Colon (tissue), 2 donors: ENCODE results near the gene STARD10.
"Not testable (repeated sequence)": the region's sequence is repeated elsewhere in the genome, so short reads cannot be mapped to it uniquely, and the experiment has no call there.

Source experiments
- FAIRE-seq: peaks from 2 replicates; lab custom pipeline; 2012; peaks lifted over from hg19 to GRCh38; lab: Jason Lieb, UNC
- donor health status: control.
- donor health status: control.

The STARD10 gene, protein sequence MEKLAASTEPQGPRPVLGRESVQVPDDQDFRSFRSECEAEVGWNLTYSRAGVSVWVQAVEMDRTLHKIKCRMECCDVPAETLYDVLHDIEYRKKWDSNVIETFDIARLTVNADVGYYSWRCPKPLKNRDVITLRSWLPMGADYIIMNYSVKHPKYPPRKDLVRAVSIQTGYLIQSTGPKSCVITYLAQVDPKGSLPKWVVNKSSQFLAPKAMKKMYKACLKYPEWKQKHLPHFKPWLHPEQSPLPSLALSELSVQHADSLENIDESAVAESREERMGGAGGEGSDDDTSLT

DNA sequence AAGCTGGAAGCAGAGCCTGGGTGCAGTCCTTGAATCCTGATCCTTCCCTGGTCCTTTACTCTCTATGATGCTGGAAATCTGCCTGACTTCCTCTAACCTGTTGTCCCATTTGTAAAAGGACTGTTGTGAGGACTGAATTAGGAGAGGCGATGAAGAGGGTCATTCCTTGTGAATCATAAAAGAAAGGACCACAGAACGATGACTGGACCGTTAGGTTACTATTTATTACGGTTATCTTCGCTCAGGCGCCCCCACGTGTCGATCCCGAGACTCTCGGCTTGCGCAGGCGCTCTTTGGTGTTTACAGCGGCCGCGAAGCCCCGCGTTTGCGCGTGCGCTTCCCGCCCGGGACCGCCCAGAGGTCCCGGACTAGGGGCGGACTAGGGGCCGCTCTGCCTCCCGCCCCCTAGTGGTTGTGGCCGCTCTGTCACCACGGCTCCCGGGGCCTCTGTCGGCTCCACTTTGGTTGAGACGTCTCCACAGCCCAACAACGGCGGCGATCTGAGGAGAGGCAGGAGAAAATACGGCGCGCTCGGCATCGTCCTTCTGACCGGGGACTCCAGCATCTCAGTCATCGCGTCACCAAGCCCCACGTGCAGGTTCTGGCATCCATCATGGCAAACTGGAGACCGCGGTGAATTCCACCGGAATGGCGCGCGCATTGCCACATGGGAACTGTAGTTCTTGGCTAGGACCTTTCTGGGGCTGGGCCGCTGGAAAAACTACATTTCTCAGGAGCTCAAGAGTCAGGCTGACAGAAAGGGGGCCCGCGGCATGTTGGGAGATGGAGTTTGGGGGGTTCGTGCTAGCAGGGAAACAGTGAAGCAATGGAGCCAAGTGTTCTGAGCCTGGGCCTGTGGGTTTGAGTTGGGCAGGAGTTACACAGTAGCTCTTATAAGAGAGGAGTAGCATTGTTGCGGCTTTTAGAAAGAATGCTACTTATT lies at the start of gene STARD10:
Gene STARD10 (minus strand): TSS at position 623 of the 943 bp plus-strand sequence. CDS start 12,866 bp downstream, outside the sequence.
- no peak for FAIRE-seq

GRCh38 chr11:72842653-72843330 lies 48.9 kb upstream of the STARD10 start:
- FAIRE-seq = no peak

GRCh38 chr11:72842126-72842525 lies 48.3 kb upstream of the STARD10 start:
- no peak for FAIRE-seq

- FAIRE-seq = no peak
These were observed 47.5 kb upstream of the STARD10 start for GRCh38 chr11:72841397-72841796.

- FAIRE-seq = no peak
These were observed 46.9 kb upstream of the STARD10 start for GRCh38 chr11:72840780-72841179.

DNA sequence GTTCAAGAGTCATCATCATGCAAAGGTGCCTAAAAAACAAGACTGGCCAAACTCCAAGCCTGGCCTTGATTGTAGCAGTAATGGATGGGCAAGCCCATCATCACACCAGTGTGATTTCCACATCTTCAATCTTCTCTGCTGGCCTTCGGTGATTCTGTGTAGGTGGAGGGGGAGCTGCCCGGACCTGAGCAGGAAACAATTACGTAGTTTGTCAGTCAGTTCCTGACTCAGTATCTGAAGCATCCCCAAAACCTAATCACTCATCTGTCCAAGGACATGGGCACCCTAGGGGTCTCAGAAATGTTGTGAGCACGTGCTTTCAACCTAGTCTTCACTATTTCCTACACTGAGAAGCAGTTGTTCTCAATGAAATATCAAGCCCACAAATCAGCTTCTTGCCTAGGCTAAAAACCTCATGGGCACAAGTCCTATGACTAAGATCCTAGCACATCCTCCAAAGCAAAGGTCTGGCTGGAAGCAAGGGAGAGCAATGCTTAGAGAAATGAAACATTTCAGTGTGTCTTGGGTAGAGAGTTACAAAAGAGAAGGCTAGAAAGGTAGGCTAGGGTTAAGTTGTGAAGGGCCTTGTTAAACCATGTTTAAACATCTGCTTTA lies 45.0 kb upstream of the STARD10 start:
- no peak for FAIRE-seq

DNA sequence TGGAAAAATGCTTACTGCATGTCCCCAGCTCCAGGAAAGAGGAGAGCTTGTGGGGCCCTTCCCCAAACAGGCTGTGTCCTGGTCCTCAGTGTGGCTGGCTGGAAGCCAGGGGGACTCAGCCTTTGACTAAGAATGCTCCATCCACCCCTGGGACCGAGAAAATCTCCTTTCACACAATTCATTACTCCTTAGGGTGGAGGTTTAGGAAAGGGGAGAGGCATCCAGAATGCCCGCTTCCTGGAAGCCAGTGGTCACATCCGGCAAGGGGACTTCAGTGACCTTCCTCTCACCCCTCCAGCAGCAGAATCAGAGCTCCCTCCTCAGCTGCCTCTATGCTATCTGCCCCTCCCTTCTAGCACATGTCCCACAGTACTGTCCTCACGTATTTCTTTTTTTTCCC lies 42.3 kb upstream of the STARD10 start:
- no peak for FAIRE-seq

GRCh38 chr11:72834905-72835304 lies 41.1 kb upstream of the STARD10 start:
- no peak for FAIRE-seq

- no peak for FAIRE-seq
These were observed 40.1 kb upstream of the STARD10 start for GRCh38 chr11:72833811-72834493.

DNA sequence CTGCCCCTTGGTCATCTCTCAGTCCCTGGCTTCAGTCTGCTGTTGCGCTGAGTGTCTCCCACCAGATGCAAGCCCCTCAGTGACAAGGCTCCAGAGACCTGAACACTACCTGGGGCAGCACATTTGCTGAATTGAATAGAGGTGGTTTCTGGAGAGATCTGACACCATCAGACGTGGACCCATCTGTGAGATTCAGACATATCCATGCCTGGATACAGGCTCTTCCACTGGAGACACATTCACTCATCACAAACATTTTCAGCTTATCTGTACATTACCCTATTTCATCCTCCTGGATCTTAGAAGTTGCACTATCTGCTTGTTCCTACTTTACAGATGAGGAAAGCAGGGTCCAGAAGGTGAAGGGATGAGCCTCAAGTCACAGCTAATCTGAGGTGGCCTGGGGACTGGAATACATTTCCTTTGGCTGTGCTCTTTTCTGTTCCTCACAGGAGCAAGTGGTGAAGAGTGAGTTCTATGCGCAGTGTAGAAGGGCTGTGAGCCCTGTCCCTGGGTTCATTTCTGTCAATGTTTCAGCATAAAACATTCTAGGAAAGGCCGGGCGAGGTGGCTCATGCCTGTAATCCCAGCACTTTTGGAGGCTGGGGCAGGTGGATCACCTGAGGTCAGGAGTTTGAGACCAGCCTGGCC lies 39.4 kb upstream of the STARD10 start:
- no peak for FAIRE-seq

DNA sequence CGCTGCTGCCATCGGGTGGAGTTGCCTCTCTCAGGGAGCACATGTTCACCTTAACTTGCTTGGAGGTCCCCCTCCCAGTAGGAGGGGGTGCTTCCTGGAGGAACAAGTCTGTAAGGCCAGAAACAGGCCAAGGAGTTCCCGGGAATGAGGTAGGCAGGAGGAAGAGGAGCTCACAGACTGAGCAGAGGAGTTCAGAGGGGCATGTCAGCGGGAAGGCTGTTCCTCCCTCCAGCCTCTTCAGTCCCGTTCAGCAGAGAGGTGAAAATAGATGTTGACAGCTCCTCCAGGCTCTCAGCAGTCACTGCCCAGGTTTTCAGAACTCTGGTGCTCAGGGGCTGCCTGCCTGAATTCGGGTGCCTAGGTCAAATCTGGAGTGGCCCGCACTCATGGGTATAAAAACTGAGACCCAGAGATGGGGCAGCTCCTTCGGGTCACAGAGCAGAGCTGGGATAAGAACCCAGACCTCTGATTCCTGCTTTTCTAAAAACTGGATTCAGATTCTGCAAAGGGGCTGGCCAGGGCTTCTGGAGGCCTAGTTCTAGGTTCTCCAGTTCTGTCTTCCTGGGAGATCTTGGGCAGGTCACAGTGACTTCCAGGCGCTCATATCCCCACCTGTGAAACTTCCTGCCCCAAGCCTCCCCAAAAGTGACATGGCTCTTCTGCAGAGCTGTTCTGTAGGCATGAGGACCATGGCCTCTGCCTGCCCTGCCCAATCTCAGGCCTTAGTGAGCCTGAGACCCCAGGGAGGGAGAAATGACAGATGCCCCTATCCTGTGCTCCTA lies 38.6 kb upstream of the STARD10 start:
- FAIRE-seq = no peak

- FAIRE-seq = no peak
These were observed 37.9 kb upstream of the STARD10 start for GRCh38 chr11:72831521-72832300.

- no peak for FAIRE-seq
These were observed 36.2 kb upstream of the STARD10 start for GRCh38 chr11:72829884-72830533.

DNA sequence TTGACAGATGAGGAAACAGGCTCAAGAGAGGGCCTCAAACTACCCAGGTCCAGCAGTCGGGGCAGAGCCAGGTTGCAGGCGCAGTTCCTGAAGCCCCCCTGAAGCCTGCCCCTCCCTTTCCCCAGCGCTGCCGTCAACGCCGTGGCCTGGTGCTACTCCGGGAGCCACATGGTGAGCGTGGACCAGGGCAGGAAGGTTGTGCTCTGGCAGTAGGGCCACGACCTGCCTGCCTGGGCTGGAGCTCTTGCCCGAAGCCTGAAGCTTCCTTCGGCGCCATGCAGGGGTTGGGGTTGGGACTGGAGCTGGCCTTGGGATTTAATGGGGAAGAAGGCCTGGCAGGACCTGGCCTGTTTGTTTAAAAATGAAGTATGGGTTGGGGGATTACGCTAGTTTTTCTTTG lies 35.3 kb upstream of the STARD10 start:
- no peak for FAIRE-seq

DNA sequence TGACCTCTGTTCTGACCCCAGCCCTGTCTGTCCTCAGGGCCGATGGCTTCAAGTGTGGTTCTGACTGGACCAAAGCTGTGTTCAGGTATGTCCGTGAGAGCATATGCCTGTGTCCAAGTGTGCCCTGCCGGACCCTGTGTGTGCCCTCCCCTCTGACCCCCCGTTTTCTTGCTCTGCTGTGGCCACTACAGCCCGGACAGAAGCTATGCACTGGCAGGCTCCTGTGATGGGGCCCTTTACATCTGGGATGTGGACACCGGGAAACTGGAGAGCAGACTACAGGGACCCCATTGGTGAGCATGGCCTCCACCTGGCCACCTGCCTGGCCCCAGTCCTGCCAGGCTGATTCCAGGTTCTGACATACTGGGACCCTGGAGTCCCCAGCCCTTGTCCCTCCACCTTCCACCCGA lies 34.9 kb upstream of the STARD10 start:
- FAIRE-seq = no peak

- no peak for FAIRE-seq
These were observed 34.3 kb upstream of the STARD10 start for GRCh38 chr11:72828081-72828567.

DNA sequence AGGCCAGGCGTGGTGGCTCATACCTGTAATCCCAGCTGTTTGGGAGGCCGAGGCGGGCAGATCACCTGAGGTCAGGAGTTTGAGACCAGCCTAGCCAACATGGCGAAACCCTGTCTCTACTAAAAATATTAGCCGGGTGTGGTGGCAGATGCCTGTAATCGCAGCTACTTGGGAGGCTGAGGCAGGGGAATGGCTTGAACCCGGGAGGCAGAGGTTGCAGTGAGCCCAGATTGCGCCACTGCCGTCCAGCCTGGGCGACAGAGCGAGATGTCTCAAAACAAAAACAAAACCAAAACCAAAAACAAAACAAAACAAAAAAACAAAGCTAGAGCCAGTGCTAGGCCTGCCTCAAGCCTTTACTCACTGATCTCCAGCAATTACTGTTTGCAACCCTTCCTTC lies 33.8 kb upstream of the STARD10 start:
- not testable (repeated sequence) for FAIRE-seq

- FAIRE-seq = no peak
These were observed 33.2 kb upstream of the STARD10 start for GRCh38 chr11:72826942-72827480.
